22Rv1 (cell line): ENCODE measurements around the gene LPO.

Source experiments
- ZFX ChIP-seq: fragments of 450-650 bp; IDR thresholded peaks from 2 replicates; pipeline ENCODE4 v1.6.1; 2017; ENCODE audit warnings: antibody characterized with exemption, borderline replicate concordance
- TF ChIP-seq, protein P1 (sequence below): fragments of 450-650 bp; IDR thresholded peaks from 2 replicates; pipeline ENCODE4 v1.5.1; 2017; ENCODE audit warnings: mild to moderate bottlenecking

DNA sequence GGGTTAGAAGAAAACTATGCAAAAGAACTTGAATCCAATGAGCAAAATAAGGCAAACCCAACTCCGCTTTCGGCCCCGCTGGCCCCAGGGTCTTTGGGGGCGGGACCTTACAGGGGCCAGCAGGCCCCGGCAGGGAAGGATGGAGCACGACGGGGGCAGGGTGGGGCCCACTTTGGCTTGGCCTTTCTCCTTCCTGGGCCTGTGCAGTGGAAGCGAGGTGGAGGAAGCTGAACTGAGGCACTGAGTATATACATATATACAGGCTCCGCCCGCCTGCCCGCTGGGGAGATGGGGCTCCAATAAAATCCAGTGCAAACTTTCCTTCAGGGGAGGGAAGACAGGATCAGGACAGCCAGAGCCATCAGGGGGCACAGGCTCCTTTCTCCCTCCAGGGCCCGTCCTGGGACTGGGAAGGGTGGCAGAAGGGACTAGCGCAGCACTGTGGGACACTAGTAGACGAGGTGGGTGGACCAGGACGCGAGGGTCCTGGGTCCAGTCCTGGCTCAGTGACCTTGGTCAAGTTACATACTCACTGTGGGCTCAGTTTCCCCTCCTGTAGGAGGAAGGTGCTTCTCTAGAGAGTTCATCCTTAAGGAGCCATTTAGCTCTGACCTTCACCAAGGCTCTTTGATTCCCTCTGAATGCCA is 63.2 kb downstream of the LPO start:
- TF ChIP-seq, protein P1, sequence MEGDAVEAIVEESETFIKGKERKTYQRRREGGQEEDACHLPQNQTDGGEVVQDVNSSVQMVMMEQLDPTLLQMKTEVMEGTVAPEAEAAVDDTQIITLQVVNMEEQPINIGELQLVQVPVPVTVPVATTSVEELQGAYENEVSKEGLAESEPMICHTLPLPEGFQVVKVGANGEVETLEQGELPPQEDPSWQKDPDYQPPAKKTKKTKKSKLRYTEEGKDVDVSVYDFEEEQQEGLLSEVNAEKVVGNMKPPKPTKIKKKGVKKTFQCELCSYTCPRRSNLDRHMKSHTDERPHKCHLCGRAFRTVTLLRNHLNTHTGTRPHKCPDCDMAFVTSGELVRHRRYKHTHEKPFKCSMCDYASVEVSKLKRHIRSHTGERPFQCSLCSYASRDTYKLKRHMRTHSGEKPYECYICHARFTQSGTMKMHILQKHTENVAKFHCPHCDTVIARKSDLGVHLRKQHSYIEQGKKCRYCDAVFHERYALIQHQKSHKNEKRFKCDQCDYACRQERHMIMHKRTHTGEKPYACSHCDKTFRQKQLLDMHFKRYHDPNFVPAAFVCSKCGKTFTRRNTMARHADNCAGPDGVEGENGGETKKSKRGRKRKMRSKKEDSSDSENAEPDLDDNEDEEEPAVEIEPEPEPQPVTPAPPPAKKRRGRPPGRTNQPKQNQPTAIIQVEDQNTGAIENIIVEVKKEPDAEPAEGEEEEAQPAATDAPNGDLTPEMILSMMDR: no peak
- TF ChIP-seq ZFX: no peak
